A549 (cell line): ENCODE results near the gene LAMA3. TPM values are rescaled to one million over a fixed set of nuclear protein-coding genes. Genes with fewer than 3 reads are reported as not detected.

Experiments used
- ATAC-seq, 2 experiments: fragments of 200-7000 bp in 1 of 2; fragments of >200 bp in 1 of 2; cut with Nextera tagmentation in 1 of 2; cut with Tn5 transposase in 1 of 2; 3 replicates each; pipeline versions ENCODE4 v1.8.0 to v1.9.1; 2018 to 2020; ENCODE audit warnings: mild to moderate bottlenecking in 1 of 2, moderate library complexity in 1 of 2
- CTCF ChIA-PET: fragments of 300-600 bp; sonication (Branson Sonifier 250); formaldehyde crosslinking; extraction: SDS; loops from one replicate; lab custom pipeline; 2021; ENCODE audit warnings: antibody characterized with exemption, inconsistent platforms; lab: Yijun Ruan, JAX
- POLR2A ChIA-PET: fragments of 350-600 bp; formaldehyde crosslinking; extraction: SDS; loops from one replicate; lab custom pipeline; 2021; ENCODE audit warnings: antibody characterized with exemption, inconsistent platforms; lab: Yijun Ruan, JAX
- DNase-seq, 2 experiments: peaks; one replicate each; pipeline versions ENCODE4 v3.0.0 to v3.0.0-alpha.2; 2011 to 2016; ENCODE audit warnings: low read depth in 1 of 2, low spot score in 1 of 2
- FAIRE-seq: peaks from 2 replicates; lab custom pipeline; 2011; peaks lifted over from hg19 to GRCh38; lab: Jason Lieb, UNC
- H3K27ac ChIP-seq, 2 experiments: fragments of >200 bp; sonication (Bioruptor Twin); formaldehyde crosslinking; 3 replicates each; pipeline ENCODE4 v1.5.1; 2016 to 2017
- H3K4me1 ChIP-seq: fragments of >200 bp; sonication (Bioruptor Twin); formaldehyde crosslinking; 3 replicates; pipeline ENCODE4 v1.6.1; 2016
- H3K4me2 ChIP-seq: fragments of >200 bp; sonication (Bioruptor Twin); formaldehyde crosslinking; 3 replicates; pipeline ENCODE4 v1.6.1; 2016
- H3K4me3 ChIP-seq: fragments of >200 bp; sonication (Bioruptor Twin); formaldehyde crosslinking; 3 replicates; pipeline ENCODE4 v1.5.1; 2016
- H3K9me3 ChIP-seq: fragments of >200 bp; sonication (Bioruptor Twin); formaldehyde crosslinking; 3 replicates; pipeline ENCODE4 v1.6.1; 2016
- BHLHE40 ChIP-seq: IDR thresholded peaks from 2 replicates; pipeline ENCODE4 v1.6.1; 2012; ENCODE audit warnings: low read depth, low read length, inconsistent platforms
- CBX8 ChIP-seq: fragments of 200-600 bp; sonication (generic); IDR thresholded peaks from 2 replicates; pipeline ENCODE4 v1.6.1; 2016
- CEBPB ChIP-seq, 2 experiments: fragments of >200 bp in 1 of 2; sonication (Bioruptor Twin) in 1 of 2; formaldehyde crosslinking in 1 of 2; IDR thresholded peaks; 2 replicates each; pipeline ENCODE4 v1.6.1; 2012 to 2016
- CHD2 ChIP-seq: fragments of 150-350 bp; IDR thresholded peaks from 2 replicates; pipeline ENCODE4 v1.6.1; 2014; ENCODE audit warnings: low read length; ENCODE audit not compliant: partially characterized antibody
- CHD4 ChIP-seq: fragments of 200-600 bp; sonication (generic); IDR thresholded peaks from 2 replicates; pipeline ENCODE4 v1.6.1; 2016; ENCODE audit warnings: antibody characterized with exemption, mild to moderate bottlenecking, borderline replicate concordance
- EHF ChIP-seq: fragments of 250-450 bp; sonication (Bioruptor Pico); IDR thresholded peaks from 2 replicates; pipeline ENCODE4 v1.5.0; 2020; ENCODE audit warnings: mild to moderate bottlenecking
- ESRRA ChIP-seq: fragments of 150-350 bp; IDR thresholded peaks from 2 replicates; pipeline ENCODE4 v1.6.1; 2014; ENCODE audit warnings: mild to moderate bottlenecking, low read length, borderline replicate concordance
- GATA3 ChIP-seq: IDR thresholded peaks from 2 replicates; pipeline ENCODE4 v1.6.1; 2012; ENCODE audit warnings: borderline replicate concordance
- HOXB13 ChIP-seq: fragments of 250-450 bp; sonication (Bioruptor Pico); IDR thresholded peaks from 2 replicates; pipeline ENCODE4 v1.5.0; 2020; ENCODE audit warnings: low read depth, mild to moderate bottlenecking, moderate library complexity
- KDM5A ChIP-seq: fragments of 200-600 bp; sonication (generic); IDR thresholded peaks from 2 replicates; pipeline ENCODE4 v1.6.1; 2016; ENCODE audit warnings: antibody characterized with exemption, mild to moderate bottlenecking
- MAX ChIP-seq: IDR thresholded peaks from 2 replicates; pipeline ENCODE4 v1.6.1; 2012
- NFE2L2 ChIP-seq: fragments of 150-350 bp; conservative IDR thresholded peaks from 2 replicates; pipeline ENCODE4 v1.6.1; 2014; ENCODE audit warnings: low read length
- NPAS2 ChIP-seq: fragments of 250-450 bp; sonication (Bioruptor Pico); IDR thresholded peaks from 2 replicates; pipeline ENCODE4 v1.8.0; 2022; ENCODE audit warnings: mild to moderate bottlenecking, moderate library complexity, borderline replicate concordance
- POLR2A ChIP-seq: IDR thresholded peaks from 2 replicates; pipeline ENCODE4 v1.6.1; 2012; ENCODE audit warnings: mild to moderate bottlenecking, low read length
- RAD21 ChIP-seq, 2 experiments: fragments of >200 bp in 1 of 2; sonication (Bioruptor Twin) in 1 of 2; formaldehyde crosslinking in 1 of 2; IDR thresholded peaks in 1 of 2; conservative IDR thresholded peaks in 1 of 2; 2 replicates in 1 of 2; 3 replicates in 1 of 2; pipeline ENCODE4 v1.6.1; 2012 to 2018; ENCODE audit warnings: inconsistent platforms in 1 of 2
- RARB ChIP-seq: fragments of 250-450 bp; sonication (Bioruptor Pico); IDR thresholded peaks from 2 replicates; pipeline ENCODE4 v1.8.0; 2021; ENCODE audit warnings: mild to moderate bottlenecking, moderate library complexity
- SMC3 ChIP-seq: fragments of >200 bp; sonication (Bioruptor Twin); formaldehyde crosslinking; IDR thresholded peaks from 3 replicates; pipeline ENCODE4 v1.6.1; 2018; ENCODE audit warnings: inconsistent platforms
- SREBF2 ChIP-seq: fragments of 450-650 bp; IDR thresholded peaks from 2 replicates; pipeline ENCODE4 v1.6.1; 2014; ENCODE audit warnings: mild to moderate bottlenecking, moderate library complexity
- TP53 ChIP-seq: fragments of 250-450 bp; sonication (Bioruptor Pico); IDR thresholded peaks from 2 replicates; pipeline ENCODE4 v1.5.0; 2021; ENCODE audit warnings: mild to moderate bottlenecking, moderate library complexity
- ZFP36 ChIP-seq: fragments of 450-650 bp; IDR thresholded peaks from 2 replicates; pipeline ENCODE4 v1.6.1; 2014; ENCODE audit warnings: borderline replicate concordance; ENCODE audit not compliant: partially characterized antibody
- WGBS: methylation state at CpG from one replicate; pipeline ENCODE4 v1.1.6; 2017; ENCODE audit errors: missing lambda C conversion rate; 5-methylcytosine and 5-hydroxymethylcytosine counted together
- polyA plus RNA-seq, 4 experiments: library from polyadenylated mRNA; depleted of rRNA in 3 of 4; stranded (reverse); fragments of >200 nt; fragmentation: RNase III in 1 of 4; extraction: RNeasy Plus Mini Kit Qiagen cat#74134 plus additional on column Dnase treatment in 1 of 4; gene quantifications; 2 replicates in 3 of 4; 3 replicates in 1 of 4; pipeline ENCODE4 v1.2.3, GENCODE V29; 2011 to 2017
- TF ChIP-seq, protein P1 (sequence below): fragments of >200 bp; sonication (Bioruptor Twin); formaldehyde crosslinking; IDR thresholded peaks from 3 replicates; pipeline ENCODE4 v1.5.1; 2016
- TF ChIP-seq, protein P2 (sequence below): fragments of 250-450 bp; sonication (Bioruptor Pico); IDR thresholded peaks from 2 replicates; pipeline ENCODE4 v1.5.0; 2020; ENCODE audit warnings: low read depth, mild to moderate bottlenecking, moderate library complexity
- TF ChIP-seq, protein P3 (sequence below): fragments of 250-450 bp; sonication (Bioruptor Pico); IDR thresholded peaks from 2 replicates; pipeline ENCODE4 v1.5.0; 2021; ENCODE audit warnings: mild to moderate bottlenecking, moderate library complexity, borderline replicate concordance
- TF ChIP-seq, protein P4 (sequence below): IDR thresholded peaks from 2 replicates; pipeline ENCODE4 v1.6.1; 2012; ENCODE audit warnings: low read depth, borderline replicate concordance

The LAMA3 gene
- polyA plus RNA-seq, 2 of the 4 experiments (the other 2 are of a cell fraction): 18.2 to 31.0 TPM

DNA sequence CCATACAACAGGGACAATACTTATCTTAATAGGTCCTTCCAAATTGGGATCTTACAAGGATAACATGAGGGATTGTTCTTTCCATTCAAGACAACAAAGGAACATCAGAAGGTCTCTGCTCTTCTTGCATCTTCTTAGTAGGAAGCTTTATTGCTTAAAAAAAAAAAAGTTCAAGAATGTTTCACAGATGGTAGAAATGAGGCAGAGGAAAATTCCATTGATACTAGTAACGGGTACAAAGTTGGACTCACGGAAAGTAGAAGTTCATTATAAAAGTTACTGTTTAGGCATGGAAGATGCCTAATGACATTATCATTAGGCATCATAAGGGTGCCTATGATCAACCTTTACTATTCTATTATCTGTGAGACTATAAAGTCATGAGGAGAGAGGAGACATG, 136.2 kb downstream of the LAMA3 start:
- no peak for FAIRE-seq
- H3K9me3 ChIP-seq: no peaks in the 10 kb centered on the region
- H3K27ac ChIP-seq: no peak overlapping the region
- no peak for TF ChIP-seq SREBF2
- no peak for TF ChIP-seq RAD21 (conservative IDR thresholded peaks at IDR 0.05 in 1 of 2, IDR thresholded peaks at IDR 0.05 in 1 of 2)
- no peak for TF ChIP-seq CEBPB (IDR thresholded peaks at IDR 0.05)
- no peak for TF ChIP-seq BHLHE40
- no peak for TF ChIP-seq ZFP36
- TF ChIP-seq RARB (CRISPR knock-in tag): no peak
- TF ChIP-seq NFE2L2: no peak
- TF ChIP-seq, protein P1, sequence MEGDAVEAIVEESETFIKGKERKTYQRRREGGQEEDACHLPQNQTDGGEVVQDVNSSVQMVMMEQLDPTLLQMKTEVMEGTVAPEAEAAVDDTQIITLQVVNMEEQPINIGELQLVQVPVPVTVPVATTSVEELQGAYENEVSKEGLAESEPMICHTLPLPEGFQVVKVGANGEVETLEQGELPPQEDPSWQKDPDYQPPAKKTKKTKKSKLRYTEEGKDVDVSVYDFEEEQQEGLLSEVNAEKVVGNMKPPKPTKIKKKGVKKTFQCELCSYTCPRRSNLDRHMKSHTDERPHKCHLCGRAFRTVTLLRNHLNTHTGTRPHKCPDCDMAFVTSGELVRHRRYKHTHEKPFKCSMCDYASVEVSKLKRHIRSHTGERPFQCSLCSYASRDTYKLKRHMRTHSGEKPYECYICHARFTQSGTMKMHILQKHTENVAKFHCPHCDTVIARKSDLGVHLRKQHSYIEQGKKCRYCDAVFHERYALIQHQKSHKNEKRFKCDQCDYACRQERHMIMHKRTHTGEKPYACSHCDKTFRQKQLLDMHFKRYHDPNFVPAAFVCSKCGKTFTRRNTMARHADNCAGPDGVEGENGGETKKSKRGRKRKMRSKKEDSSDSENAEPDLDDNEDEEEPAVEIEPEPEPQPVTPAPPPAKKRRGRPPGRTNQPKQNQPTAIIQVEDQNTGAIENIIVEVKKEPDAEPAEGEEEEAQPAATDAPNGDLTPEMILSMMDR: no peak
- no peak for TF ChIP-seq HOXB13
- no peak for TF ChIP-seq MAX
- TF ChIP-seq CBX8: no peak
- no peak for TF ChIP-seq TP53 (CRISPR knock-in tag)
- TF ChIP-seq GATA3: no peak
- CTCF ChIA-PET: no interaction called here
- 87% methylated on average over 2 of the region's 2 CpGs for WGBS
- no peak for DNase-seq
- no peak overlapping the region for H3K4me3 ChIP-seq
- POLR2A ChIA-PET: no interaction called here
- peaks cover 7% of the 10 kb centered on the region; the same call in 1 of the 3 replicates for H3K4me1 ChIP-seq
- H3K4me2 ChIP-seq: no peak overlapping the region
- ATAC-seq: no peak

- Histone ChIP-seq H3K4me2 (no peak overlapping the region), H3K4me1 (peaks cover 7% of the 10 kb centered on the region; the same call in 1 of the 3 replicates), H3K27ac (no peak overlapping the region), H3K4me3 (no peak overlapping the region), H3K9me3 (no peaks in the 10 kb centered on the region)
- ChIA-PET CTCF (no interaction called here), POLR2A (no interaction called here)
- 82% methylated on average over 6 of the region's 6 CpGs for WGBS
- TF ChIP-seq, protein P2, sequence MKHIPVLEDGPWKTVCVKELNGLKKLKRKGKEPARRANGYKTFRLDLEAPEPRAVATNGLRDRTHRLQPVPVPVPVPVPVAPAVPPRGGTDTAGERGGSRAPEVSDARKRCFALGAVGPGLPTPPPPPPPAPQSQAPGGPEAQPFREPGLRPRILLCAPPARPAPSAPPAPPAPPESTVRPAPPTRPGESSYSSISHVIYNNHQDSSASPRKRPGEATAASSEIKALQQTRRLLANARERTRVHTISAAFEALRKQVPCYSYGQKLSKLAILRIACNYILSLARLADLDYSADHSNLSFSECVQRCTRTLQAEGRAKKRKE (CRISPR knock-in tag): no peak
- TF ChIP-seq CHD2: no peak
- TF ChIP-seq MAX: no peak
- TF ChIP-seq, protein P3, sequence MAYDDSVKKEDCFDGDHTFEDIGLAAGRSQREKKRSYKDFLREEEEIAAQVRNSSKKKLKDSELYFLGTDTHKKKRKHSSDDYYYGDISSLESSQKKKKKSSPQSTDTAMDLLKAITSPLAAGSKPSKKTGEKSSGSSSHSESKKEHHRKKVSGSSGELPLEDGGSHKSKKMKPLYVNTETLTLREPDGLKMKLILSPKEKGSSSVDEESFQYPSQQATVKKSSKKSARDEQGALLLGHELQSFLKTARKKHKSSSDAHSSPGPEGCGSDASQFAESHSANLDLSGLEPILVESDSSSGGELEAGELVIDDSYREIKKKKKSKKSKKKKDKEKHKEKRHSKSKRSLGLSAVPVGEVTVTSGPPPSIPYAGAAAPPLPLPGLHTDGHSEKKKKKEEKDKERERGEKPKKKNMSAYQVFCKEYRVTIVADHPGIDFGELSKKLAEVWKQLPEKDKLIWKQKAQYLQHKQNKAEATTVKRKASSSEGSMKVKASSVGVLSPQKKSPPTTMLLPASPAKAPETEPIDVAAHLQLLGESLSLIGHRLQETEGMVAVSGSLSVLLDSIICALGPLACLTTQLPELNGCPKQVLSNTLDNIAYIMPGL: no peak
- no peak for TF ChIP-seq KDM5A
- no peak for TF ChIP-seq ESRRA
- no peak for TF ChIP-seq POLR2A
- no peak for TF ChIP-seq EHF (CRISPR knock-in tag)
- no peak for TF ChIP-seq SMC3
- no peak for TF ChIP-seq NPAS2 (CRISPR knock-in tag)
- no peak for TF ChIP-seq CHD4
- TF ChIP-seq, protein P4, sequence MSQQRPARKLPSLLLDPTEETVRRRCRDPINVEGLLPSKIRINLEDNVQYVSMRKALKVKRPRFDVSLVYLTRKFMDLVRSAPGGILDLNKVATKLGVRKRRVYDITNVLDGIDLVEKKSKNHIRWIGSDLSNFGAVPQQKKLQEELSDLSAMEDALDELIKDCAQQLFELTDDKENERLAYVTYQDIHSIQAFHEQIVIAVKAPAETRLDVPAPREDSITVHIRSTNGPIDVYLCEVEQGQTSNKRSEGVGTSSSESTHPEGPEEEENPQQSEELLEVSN: no peak
- ATAC-seq (no peak), DNase-seq (no peak), FAIRE-seq (no peak)
Measured at GRCh38 chr18:23825978-23826405, 136.7 kb downstream of the LAMA3 start.
